ENCODE measurements around the gene CRIP3.

DNA sequence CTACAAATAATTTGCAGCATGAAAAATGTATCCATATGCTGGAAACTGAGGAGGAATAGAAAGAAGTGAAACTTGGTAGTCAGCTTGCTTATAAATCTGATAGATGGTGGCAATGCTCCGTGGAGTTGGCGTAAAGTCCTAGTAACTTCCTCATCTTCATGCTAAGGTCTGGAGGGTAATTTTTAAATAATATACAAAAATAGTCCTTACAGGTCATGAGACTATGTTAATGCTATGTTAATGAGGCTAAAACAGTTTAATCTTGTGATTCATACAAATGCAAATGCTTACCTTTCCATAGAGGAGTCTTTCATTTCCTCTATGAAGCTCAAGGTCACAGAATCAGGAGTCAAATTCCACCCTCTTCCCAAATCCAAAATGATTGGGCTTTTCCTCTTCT is 9.4 kb upstream of the CRIP3 start:
- TF ChIP-seq EP300 (IDR thresholded peaks at IDR 0.05) (no peak), POLR2AphosphoS5 (IDR thresholded peaks at IDR 0.05) (no peak), POLR2A (IDR thresholded peaks at IDR 0.05) (no peak)
- TF ChIP-seq, protein P1, sequence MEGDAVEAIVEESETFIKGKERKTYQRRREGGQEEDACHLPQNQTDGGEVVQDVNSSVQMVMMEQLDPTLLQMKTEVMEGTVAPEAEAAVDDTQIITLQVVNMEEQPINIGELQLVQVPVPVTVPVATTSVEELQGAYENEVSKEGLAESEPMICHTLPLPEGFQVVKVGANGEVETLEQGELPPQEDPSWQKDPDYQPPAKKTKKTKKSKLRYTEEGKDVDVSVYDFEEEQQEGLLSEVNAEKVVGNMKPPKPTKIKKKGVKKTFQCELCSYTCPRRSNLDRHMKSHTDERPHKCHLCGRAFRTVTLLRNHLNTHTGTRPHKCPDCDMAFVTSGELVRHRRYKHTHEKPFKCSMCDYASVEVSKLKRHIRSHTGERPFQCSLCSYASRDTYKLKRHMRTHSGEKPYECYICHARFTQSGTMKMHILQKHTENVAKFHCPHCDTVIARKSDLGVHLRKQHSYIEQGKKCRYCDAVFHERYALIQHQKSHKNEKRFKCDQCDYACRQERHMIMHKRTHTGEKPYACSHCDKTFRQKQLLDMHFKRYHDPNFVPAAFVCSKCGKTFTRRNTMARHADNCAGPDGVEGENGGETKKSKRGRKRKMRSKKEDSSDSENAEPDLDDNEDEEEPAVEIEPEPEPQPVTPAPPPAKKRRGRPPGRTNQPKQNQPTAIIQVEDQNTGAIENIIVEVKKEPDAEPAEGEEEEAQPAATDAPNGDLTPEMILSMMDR (IDR thresholded peaks at IDR 0.05) = no peak

Data from stomach (tissue), 4 donors.